Esophagus squamous epithelium (tissue), 4 donors: Measurements from ENCODE around the gene WTAP.

Source experiments
- POLR2A ChIP-seq, 4 donors: fragments of 450-650 bp; IDR thresholded peaks; one replicate each; pipeline ENCODE4 v1.6.1; 2017; ENCODE audit warnings: antibody characterized with exemption in 4 of 4, mild to moderate bottlenecking in 4 of 4, moderate library complexity in 3 of 4
- TF ChIP-seq, protein P1 (sequence below), 6 experiments: fragments of 450-650 bp in 4 of 6; fragments of 200-600 bp in 2 of 6; sonication (generic) in 2 of 6; IDR thresholded peaks; one replicate each; pipeline ENCODE4 v1.5.1; 2016 to 2019; ENCODE audit warnings: antibody characterized with exemption in 6 of 6, mild to moderate bottlenecking in 4 of 6, moderate library complexity in 4 of 6

DNA sequence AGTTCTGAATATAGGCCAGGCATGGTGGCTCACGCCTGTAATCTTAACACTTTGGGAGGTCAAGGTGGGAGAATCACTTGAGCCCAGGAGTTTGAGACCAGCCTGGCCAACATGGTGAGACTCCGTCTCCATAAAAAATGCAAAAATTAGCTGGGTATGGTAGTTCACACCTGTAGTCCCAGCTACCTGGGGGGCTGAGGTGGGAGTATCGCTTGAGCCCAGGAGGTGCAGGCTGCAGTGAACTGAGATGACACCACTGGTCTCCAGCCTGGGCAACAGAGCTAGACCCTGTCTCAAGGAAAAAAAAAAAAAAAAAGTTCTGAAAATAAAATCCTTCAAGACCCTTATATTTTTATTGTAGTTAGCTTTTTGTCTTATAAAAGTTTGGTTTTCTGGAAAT lies 11.7 kb upstream of the WTAP start:
- TF ChIP-seq, protein P1, sequence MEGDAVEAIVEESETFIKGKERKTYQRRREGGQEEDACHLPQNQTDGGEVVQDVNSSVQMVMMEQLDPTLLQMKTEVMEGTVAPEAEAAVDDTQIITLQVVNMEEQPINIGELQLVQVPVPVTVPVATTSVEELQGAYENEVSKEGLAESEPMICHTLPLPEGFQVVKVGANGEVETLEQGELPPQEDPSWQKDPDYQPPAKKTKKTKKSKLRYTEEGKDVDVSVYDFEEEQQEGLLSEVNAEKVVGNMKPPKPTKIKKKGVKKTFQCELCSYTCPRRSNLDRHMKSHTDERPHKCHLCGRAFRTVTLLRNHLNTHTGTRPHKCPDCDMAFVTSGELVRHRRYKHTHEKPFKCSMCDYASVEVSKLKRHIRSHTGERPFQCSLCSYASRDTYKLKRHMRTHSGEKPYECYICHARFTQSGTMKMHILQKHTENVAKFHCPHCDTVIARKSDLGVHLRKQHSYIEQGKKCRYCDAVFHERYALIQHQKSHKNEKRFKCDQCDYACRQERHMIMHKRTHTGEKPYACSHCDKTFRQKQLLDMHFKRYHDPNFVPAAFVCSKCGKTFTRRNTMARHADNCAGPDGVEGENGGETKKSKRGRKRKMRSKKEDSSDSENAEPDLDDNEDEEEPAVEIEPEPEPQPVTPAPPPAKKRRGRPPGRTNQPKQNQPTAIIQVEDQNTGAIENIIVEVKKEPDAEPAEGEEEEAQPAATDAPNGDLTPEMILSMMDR (IDR thresholded peaks at IDR 0.05): no peak
- no peak for TF ChIP-seq POLR2A (IDR thresholded peaks at IDR 0.05)
